RWPE2 (cell line): ENCODE measurements around the gene ERRFI1.

Source experiments
- ATAC-seq: fragments of 200-7000 bp; cut with Tn5 transposase; 3 replicates; pipeline ENCODE4 v1.9.1; 2021; ENCODE audit warnings: low read depth
- DNase-seq: peaks from one replicate; pipeline ENCODE4 v3.0.0-alpha.2; 2020; ENCODE audit warnings: low spot score
- H3K27ac ChIP-seq: fragments of 450-650 bp; 2 replicates; pipeline ENCODE4 v1.5.1; 2017; ENCODE audit warnings: mild to moderate bottlenecking; ENCODE audit not compliant: poor library complexity, severe bottlenecking
- H3K27me3 ChIP-seq: fragments of 250-450 bp; sonication (Bioruptor Pico); 2 replicates; pipeline ENCODE4 v1.5.1; 2021; ENCODE audit warnings: mild to moderate bottlenecking, moderate library complexity; ENCODE audit not compliant: insufficient read depth, poor library complexity, severe bottlenecking
- H3K36me3 ChIP-seq: fragments of 250-450 bp; sonication (Bioruptor Pico); 2 replicates; pipeline ENCODE4 v1.5.1; 2020; ENCODE audit warnings: low read depth, mild to moderate bottlenecking, moderate library complexity
- H3K4me1 ChIP-seq: fragments of 250-450 bp; sonication (Bioruptor Pico); 2 replicates; pipeline ENCODE4 v1.5.1; 2021; ENCODE audit warnings: mild to moderate bottlenecking, moderate library complexity; ENCODE audit not compliant: insufficient read depth, poor library complexity, severe bottlenecking
- H3K4me3 ChIP-seq: fragments of 250-450 bp; sonication (Bioruptor Pico); 2 replicates; pipeline ENCODE4 v1.5.1; 2021; ENCODE audit warnings: mild to moderate bottlenecking, moderate library complexity; ENCODE audit not compliant: severe bottlenecking
- H3K9me3 ChIP-seq: fragments of 250-450 bp; sonication (Bioruptor Pico); 2 replicates; pipeline ENCODE4 v1.5.1; 2021; ENCODE audit warnings: mild to moderate bottlenecking, moderate library complexity; ENCODE audit not compliant: severe bottlenecking
- CTCF ChIP-seq: fragments of 450-650 bp; IDR thresholded peaks from one replicate; pipeline ENCODE4 v1.5.1; 2017; ENCODE audit warnings: mild to moderate bottlenecking, moderate library complexity; ENCODE audit not compliant: poor library complexity, severe bottlenecking

ERRFI1 gene

GRCh38 chr1:8065369-8065768 is 39.3 kb upstream of the ERRFI1 start:
- DNase-seq = no peak
- Histone ChIP-seq H3K9me3 (no peaks in the 10 kb centered on the region), H3K27me3 (no peaks in the 10 kb centered on the region), H3K4me3 (no peak overlapping the region), H3K27ac (no peak overlapping the region), H3K36me3 (no peaks in the 10 kb centered on the region), H3K4me1 (peaks cover 21% of the 10 kb centered on the region)
- ATAC-seq = no peak
- no peak for TF ChIP-seq CTCF

- H3K4me1 ChIP-seq = peaks cover 29% of the 10 kb centered on the region
- H3K4me3 ChIP-seq = no peak overlapping the region
- ATAC-seq (no peak), DNase-seq (no peak)
- no peaks in the 10 kb centered on the region for H3K27me3 ChIP-seq
- TF ChIP-seq CTCF = no peak
- no peaks in the 10 kb centered on the region for H3K36me3 ChIP-seq
- H3K27ac ChIP-seq = peak overlapping the region; percentile 95
- no peaks in the 10 kb centered on the region for H3K9me3 ChIP-seq
Measured at GRCh38 chr1:8063298-8064036, 37.4 kb upstream of the ERRFI1 start.

- DNase-seq (no peak), ATAC-seq (no peak)
- H3K27ac ChIP-seq = peak overlapping the region; percentile 95
- TF ChIP-seq CTCF = no peak
- H3K27me3 ChIP-seq = no peaks in the 10 kb centered on the region
- no peaks in the 10 kb centered on the region for H3K36me3 ChIP-seq
- no peaks in the 10 kb centered on the region for H3K9me3 ChIP-seq
- no peak overlapping the region for H3K4me3 ChIP-seq
- peaks cover 33% of the 10 kb centered on the region for H3K4me1 ChIP-seq
Measured at GRCh38 chr1:8062861-8063260, 36.8 kb upstream of the ERRFI1 start.

GRCh38 chr1:8061673-8062386 is 35.7 kb upstream of the ERRFI1 start:
- DNase-seq (no peak), ATAC-seq (peak; percentile 40)
- no peaks in the 10 kb centered on the region for H3K27me3 ChIP-seq
- no peak for TF ChIP-seq CTCF
- peak overlapping the region; percentile 95 for H3K27ac ChIP-seq
- no peaks in the 10 kb centered on the region for H3K36me3 ChIP-seq
- no peak overlapping the region for H3K4me3 ChIP-seq
- peaks cover 33% of the 10 kb centered on the region for H3K4me1 ChIP-seq
- H3K9me3 ChIP-seq = no peaks in the 10 kb centered on the region

- Histone ChIP-seq H3K9me3 (no peaks in the 10 kb centered on the region), H3K27me3 (no peaks in the 10 kb centered on the region), H3K4me3 (no peak overlapping the region), H3K27ac (peak overlapping the region; percentile 95), H3K4me1 (peaks cover 39% of the 10 kb centered on the region), H3K36me3 (no peaks in the 10 kb centered on the region)
- peak; percentile 96 for ATAC-seq
- no peak for TF ChIP-seq CTCF
- no peak for DNase-seq
Measured at GRCh38 chr1:8061210-8061609, 35.1 kb upstream of the ERRFI1 start.
